A673 (cell line): ENCODE results near the gene CASP9.

ENCODE experiments used
- EZH2 ChIP-seq: fragments of 200-600 bp; sonication (generic); IDR thresholded peaks from 2 replicates; pipeline ENCODE4 v1.6.1; 2017; ENCODE audit warnings: borderline replicate concordance, low read depth, mild to moderate bottlenecking, mixed read lengths, antibody characterized with exemption, low read length; ENCODE audit not compliant: poor library complexity, severe bottlenecking
- TF ChIP-seq, protein P1 (sequence below): fragments of 300-800, 200-600 bp; sonication (generic); conservative IDR thresholded peaks from 2 replicates; pipeline ENCODE4 v1.5.1; 2017; ENCODE audit warnings: low read depth, mild to moderate bottlenecking, antibody characterized with exemption, low read length, moderate library complexity, mixed read lengths

DNA sequence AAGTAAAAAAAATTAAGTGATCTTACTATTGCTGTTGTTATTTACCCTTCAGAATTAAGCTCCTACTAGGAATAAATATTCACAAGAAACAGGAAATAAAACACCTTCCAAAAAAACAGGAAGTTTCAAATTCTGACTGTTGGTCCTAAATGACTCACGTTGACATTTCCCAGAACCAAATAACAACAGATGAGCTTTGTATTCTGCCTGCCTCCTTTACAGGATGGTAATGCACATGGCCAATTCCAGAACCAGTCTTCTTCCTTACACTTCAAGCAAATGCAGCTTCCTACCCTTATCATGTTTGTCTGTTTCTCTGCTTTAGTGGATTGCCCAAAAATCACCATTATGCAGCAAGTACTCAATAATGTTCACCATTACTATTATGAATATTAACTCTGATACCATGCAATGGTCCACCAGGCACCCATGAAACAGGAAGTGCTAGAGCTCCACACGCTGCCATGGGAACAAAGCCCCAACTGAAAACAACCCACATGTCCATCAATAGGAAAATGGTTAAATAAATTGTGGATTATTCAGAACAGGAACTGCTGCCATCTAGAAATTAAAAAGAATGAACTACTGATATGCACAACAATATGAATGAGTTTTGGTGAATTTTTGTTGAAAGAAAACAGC is 8.9 kb downstream of the CASP9 start:
- TF ChIP-seq, protein P1, sequence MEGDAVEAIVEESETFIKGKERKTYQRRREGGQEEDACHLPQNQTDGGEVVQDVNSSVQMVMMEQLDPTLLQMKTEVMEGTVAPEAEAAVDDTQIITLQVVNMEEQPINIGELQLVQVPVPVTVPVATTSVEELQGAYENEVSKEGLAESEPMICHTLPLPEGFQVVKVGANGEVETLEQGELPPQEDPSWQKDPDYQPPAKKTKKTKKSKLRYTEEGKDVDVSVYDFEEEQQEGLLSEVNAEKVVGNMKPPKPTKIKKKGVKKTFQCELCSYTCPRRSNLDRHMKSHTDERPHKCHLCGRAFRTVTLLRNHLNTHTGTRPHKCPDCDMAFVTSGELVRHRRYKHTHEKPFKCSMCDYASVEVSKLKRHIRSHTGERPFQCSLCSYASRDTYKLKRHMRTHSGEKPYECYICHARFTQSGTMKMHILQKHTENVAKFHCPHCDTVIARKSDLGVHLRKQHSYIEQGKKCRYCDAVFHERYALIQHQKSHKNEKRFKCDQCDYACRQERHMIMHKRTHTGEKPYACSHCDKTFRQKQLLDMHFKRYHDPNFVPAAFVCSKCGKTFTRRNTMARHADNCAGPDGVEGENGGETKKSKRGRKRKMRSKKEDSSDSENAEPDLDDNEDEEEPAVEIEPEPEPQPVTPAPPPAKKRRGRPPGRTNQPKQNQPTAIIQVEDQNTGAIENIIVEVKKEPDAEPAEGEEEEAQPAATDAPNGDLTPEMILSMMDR, result no peak
- TF ChIP-seq EZH2, result no peak
